Heart right ventricle (tissue), 16 donors: ENCODE results near the gene PAX9. TPM values are rescaled to one million over a fixed set of nuclear protein-coding genes. Genes with fewer than 3 reads are reported as not detected.

Experiments
- ATAC-seq, 8 donors: fragments of 200-7000 bp; cut with Tn5 transposase; one replicate each; pipeline ENCODE4 v1.9.1; 2020; ENCODE audit warnings: mild to moderate bottlenecking in 8 of 8, moderate library complexity in 8 of 8, moderate number of reproducible peaks in 1 of 8
- DNase-seq, 2 donors: peaks; one replicate each; pipeline ENCODE4 v3.0.0-alpha.2; 2020
- H3K27ac ChIP-seq, 10 donors: fragments of 200-600 bp; sonication (generic) in 2 of 10; one replicate each; pipeline versions ENCODE4 v1.5.0 to v1.8.0; 2020 to 2022; ENCODE audit warnings: mild to moderate bottlenecking in 3 of 10
- H3K27me3 ChIP-seq, 7 donors: fragments of 200-600 bp; one replicate each; pipeline ENCODE4 v1.8.0; 2021 to 2022; ENCODE audit warnings: mild to moderate bottlenecking in 2 of 7
- H3K36me3 ChIP-seq, 9 donors: fragments of 200-600 bp; sonication (generic) in 1 of 9; one replicate each; pipeline versions ENCODE4 v1.5.0 to v1.8.0; 2020 to 2022; ENCODE audit warnings: mild to moderate bottlenecking in 2 of 9
- H3K4me1 ChIP-seq, 9 donors: fragments of 200-600 bp; sonication (generic) in 1 of 9; one replicate each; pipeline versions ENCODE4 v1.5.0 to v1.8.0; 2020 to 2022; ENCODE audit warnings: mild to moderate bottlenecking in 4 of 9
- H3K4me3 ChIP-seq, 10 donors: fragments of 200-600 bp; sonication (generic) in 2 of 10; one replicate each; pipeline versions ENCODE4 v1.5.0 to v1.8.0; 2020 to 2022; ENCODE audit warnings: mild to moderate bottlenecking in 7 of 10, moderate library complexity in 2 of 10
- H3K9me3 ChIP-seq, 11 donors: fragments of 200-600 bp in 10 of 11; sonication (generic) in 2 of 11; one replicate each; pipeline versions ENCODE4 v1.5.0 to v1.8.0; 2013 to 2022; ENCODE audit warnings: mild to moderate bottlenecking in 2 of 11, control low read depth in 1 of 11, moderate library complexity in 1 of 11
- CTCF ChIP-seq, 9 donors: fragments of 200-600 bp; sonication (generic) in 2 of 9; IDR thresholded peaks; one replicate each; pipeline versions ENCODE4 v1.5.0 to v1.8.0; 2021 to 2022; ENCODE audit warnings: antibody characterized with exemption in 9 of 9, mild to moderate bottlenecking in 5 of 9, moderate library complexity in 1 of 9
- WGBS, 2 donors: extraction: QIAGEN DNeasy Blood & Tissue Kit; methylation state at CpG; one replicate each; pipeline ENCODE4 v1.1.7; 2013; ENCODE audit warnings: inconsistent platforms in 1 of 2; 5-methylcytosine and 5-hydroxymethylcytosine counted together
- intact Hi-C, 10 donors: fragments of 100-400 bp; cut with DNase I; formaldehyde crosslinking; loops; one replicate each; pipeline versions ENCODE4 v1.11.1 to v1.14.2; 2022
- polyA plus RNA-seq, 2 donors: library from polyadenylated mRNA; stranded (reverse); fragments of 200-250 nt; gene quantifications; one replicate each; pipeline ENCODE4 v1.2.3, GENCODE V29; 2013
- total RNA-seq, 10 donors: library from RNA; stranded (reverse); fragmentation: NEBNext Ultra II Directional in 3 of 10; extraction: Animal tissue kit (Norgen Biotek cat#: 25700) in 3 of 10; gene quantifications; one replicate each; pipeline versions ENCODE4 v1.2.1 to v1.2.4, GENCODE V29; 2021 to 2023
- donor health status: Arrhythmogenic right ventricular cardiomyopathy.
- donor health status: ischemic (EF 13 %, LVEDD 7.1; RV severe dilation, severe dysfunction).
- donor health status: healthy with polysubstance abuse.
- donor health status: DM: no; HTN: yes; CAD: no.
- donor health status: DM: no; HTN: no; CAD: no.
- donor health status: ischemic (EF 25% LVEDD 6.9; RV normal size, moderate dysfunction).
- donor health status: ischemic (EF 25% LVEDD 5.7; RV mildly dilated, moderate dysfunction).
- donor health status: healthy.
- donor health status: DM: yes; HTN: yes; CAD: no.
- donor health status: Ischemic cardiomyopathy.
- donor health status: ischemic (EF 35%, LVEDD 5.7; RV mildly dilated, moderate dysfunction).
- donor health status: nonischemic (EF 11% LVEDD 7.7; RV severe dilation, severe dysfunction).
- donor health status: DM: yes; HTN: yes; CAD: no.
- donor health status: PGD.
- donor health status: ischemic (EF 29% LVEDD 5.4; RV normal size, mild dysfunction).
- donor health status: nonischemic (EF 23%, LVEDD 6.1; RV moderate dilation, normal function).

PAX9 gene
- total and polyA plus RNA-seq, 12 donors = 0.01 TPM; not detected in 11

GRCh38 chr14:36658123-36659009, 3.3 kb upstream of the PAX9 start:
- ATAC-seq (no peak), DNase-seq (no peak)
- H3K9me3 ChIP-seq = no peaks in the 10 kb centered on the region
- WGBS, 2 donors = 4 to 5% methylated on average over 55 of the region's 55 CpGs
- H3K36me3 ChIP-seq = no peaks in the 10 kb centered on the region
- no peak overlapping the region for H3K27ac ChIP-seq
- intact Hi-C loops = loop anchor here in 1 of 10 donors (10.0 kb wide), 1 partner anchor 496 kb away; no protein-coding TSS in a partner anchor
- H3K4me3 ChIP-seq = peak overlapping the region in 3 of 10 donors; percentile 22 to 41 (median 28)
- H3K27me3 ChIP-seq = peaks cover 82 to 100% (median 100%) of the 10 kb centered on the region in 7 donors
- TF ChIP-seq CTCF (IDR thresholded peaks at IDR 0.05) = no peak
- peaks cover 12 to 72% (median 51%) of the 10 kb centered on the region in 9 donors for H3K4me1 ChIP-seq

- ATAC-seq (no peak), DNase-seq (no peak)
- no peaks in the 10 kb centered on the region for H3K9me3 ChIP-seq
- TF ChIP-seq CTCF (IDR thresholded peaks at IDR 0.05) = no peak
- peaks cover 77 to 100% (median 100%) of the 10 kb centered on the region in 7 donors for H3K27me3 ChIP-seq
- H3K36me3 ChIP-seq = no peaks in the 10 kb centered on the region
- 4 to 8% methylated on average over 35 of the region's 35 CpGs for WGBS, 2 donors
- intact Hi-C loops = loop anchor here in 1 of 10 donors (10.0 kb wide), 1 partner anchor 496 kb away; no protein-coding TSS in a partner anchor
- no peak overlapping the region for H3K4me3 ChIP-seq
- no peak overlapping the region for H3K27ac ChIP-seq
- peaks cover 15 to 81% (median 60%) of the 10 kb centered on the region in 9 donors for H3K4me1 ChIP-seq
These were observed 2.4 kb upstream of the PAX9 start for GRCh38 chr14:36659010-36659821.

- DNase-seq (no peak), ATAC-seq (no peak)
- TF ChIP-seq CTCF (IDR thresholded peaks at IDR 0.05) = no peak
- Histone ChIP-seq H3K9me3 (no peaks in the 10 kb centered on the region), H3K27ac (no peak overlapping the region), H3K27me3 (peaks cover 68 to 100% (median 100%) of the 10 kb centered on the region in 7 donors), H3K4me1 (peaks cover 15 to 78% (median 60%) of the 10 kb centered on the region in 9 donors), H3K4me3 (no peak overlapping the region), H3K36me3 (no peaks in the 10 kb centered on the region)
- intact Hi-C loops = loop anchor here in 2 of 10 donors (5.0 to 10.0 kb wide), 2 partner anchors 495 to 497 kb away; no protein-coding TSS in a partner anchor
- WGBS, 2 donors = 6 to 9% methylated on average over 19 of the region's 19 CpGs
These were observed 1.6 kb upstream of the PAX9 start for GRCh38 chr14:36659822-36660735.
